IMR-90 (cell line): ENCODE data around the gene ITSN1. TPM values are rescaled to one million over a fixed set of nuclear protein-coding genes. Genes with fewer than 3 reads are reported as not detected.
A peak's percentile ranks its signal among the peaks of the same experiment; 100 is the strongest.

Experiments
- ATAC-seq: fragments of 200-7000 bp; cut with Tn5 transposase; 2 replicates; pipeline ENCODE4 v1.9.1; 2020; ENCODE audit warnings: low read depth, mild to moderate bottlenecking, moderate library complexity
- BruUV-seq: library from RNA; stranded (reverse); fragments of 400-500 nt; replicated peaks from 2 replicates; lab custom pipeline; 2021; lab: Mats Ljungman, UMichigan
- CTCF ChIA-PET: fragments of 300-600 bp; formaldehyde crosslinking; extraction: SDS; loops from one replicate; lab custom pipeline; 2021; ENCODE audit warnings: antibody characterized with exemption; lab: Yijun Ruan, JAX
- POLR2A ChIA-PET: fragments of 300-600 bp; sonication (Branson Sonifier 250); formaldehyde crosslinking; loops from one replicate; lab custom pipeline; 2022; ENCODE audit warnings: antibody characterized with exemption; ENCODE audit not compliant: unreplicated experiment; lab: Charles Lee
- DNase-seq: peaks from one replicate; pipeline ENCODE4 v3.0.0; 2013
- H2AFZ ChIP-seq: replicated peaks from 2 replicates; pipeline ENCODE3; 2013; ENCODE audit warnings: low read length, mild to moderate bottlenecking; ENCODE audit not compliant: poor library complexity
- H2AK5ac ChIP-seq: 2 replicates; pipeline ENCODE4 v1.6.1; 2013; ENCODE audit warnings: low read depth, low read length, inconsistent platforms
- H2AK9ac ChIP-seq: replicated peaks from 2 replicates; pipeline ENCODE3; 2013; ENCODE audit warnings: mild to moderate bottlenecking, low read depth, low read length, moderate library complexity; ENCODE audit not compliant: poor library complexity
- H2BK120ac ChIP-seq: 2 replicates; pipeline ENCODE4 v1.6.1; 2013; ENCODE audit warnings: low read depth, low read length, inconsistent platforms
- H2BK15ac ChIP-seq: 3 replicates; pipeline ENCODE4 v1.6.1; 2013; ENCODE audit warnings: low read depth, low read length, inconsistent platforms
- H2BK20ac ChIP-seq: 2 replicates; pipeline ENCODE4 v1.6.1; 2013; ENCODE audit warnings: low read depth, mild to moderate bottlenecking, inconsistent platforms, low read length, moderate library complexity
- H2BK5ac ChIP-seq: 2 replicates; pipeline ENCODE4 v1.6.1; 2013; ENCODE audit warnings: mild to moderate bottlenecking, low read depth, low read length, inconsistent platforms; ENCODE audit not compliant: poor library complexity, severe bottlenecking
- H3K14ac ChIP-seq: replicated peaks from 2 replicates; pipeline ENCODE4 v1.6.1; 2013; ENCODE audit warnings: low read depth, low read length, inconsistent platforms
- H3K18ac ChIP-seq: 2 replicates; pipeline ENCODE4 v1.6.1; 2013; ENCODE audit warnings: low read depth, low read length, control low read depth
- H3K23ac ChIP-seq: 2 replicates; pipeline ENCODE4 v1.6.1; 2013; ENCODE audit warnings: low read depth, low read length, inconsistent platforms
- H3K27ac ChIP-seq: 2 replicates; pipeline ENCODE4 v1.5.1; 2013; ENCODE audit warnings: mild to moderate bottlenecking, control low read depth, low read length; ENCODE audit not compliant: insufficient read depth
- H3K27me3 ChIP-seq: 2 replicates; pipeline ENCODE4 v1.6.1; 2013; ENCODE audit warnings: low read length; ENCODE audit not compliant: control insufficient read depth, insufficient read depth
- H3K36me3 ChIP-seq: 2 replicates; pipeline ENCODE4 v1.6.1; 2013; ENCODE audit warnings: low read length, mixed read lengths; ENCODE audit not compliant: control insufficient read depth, insufficient read depth
- H3K4ac ChIP-seq: 2 replicates; pipeline ENCODE4 v1.6.1; 2013; ENCODE audit warnings: low read depth, low read length, inconsistent platforms
- H3K4me1 ChIP-seq: 2 replicates; pipeline ENCODE4 v1.6.1; 2013; ENCODE audit warnings: low read length, mixed read lengths; ENCODE audit not compliant: control insufficient read depth, insufficient read depth
- H3K4me2 ChIP-seq: 2 replicates; pipeline ENCODE4 v1.6.1; 2013; ENCODE audit warnings: low read depth, mild to moderate bottlenecking, control low read depth, low read length, moderate library complexity
- H3K4me3 ChIP-seq: 2 replicates; pipeline ENCODE4 v1.5.1; 2013; ENCODE audit warnings: low read depth, mild to moderate bottlenecking, control low read depth, low read length, moderate library complexity; ENCODE audit not compliant: insufficient read depth
- H3K56ac ChIP-seq: 2 replicates; pipeline ENCODE4 v1.6.1; 2013; ENCODE audit warnings: low read length, inconsistent platforms; ENCODE audit not compliant: insufficient read depth; ENCODE audit errors: extremely low read depth
- H3K79me1 ChIP-seq, 2 experiments: 2 replicates each; pipeline ENCODE4 v1.6.1; 2013; ENCODE audit warnings: low read length in 2 of 2, inconsistent platforms in 1 of 2, low read depth in 1 of 2
- H3K9ac ChIP-seq: 2 replicates; pipeline ENCODE4 v1.6.1; 2013; ENCODE audit warnings: low read depth, low read length, control low read depth
- H3K9me1 ChIP-seq: 2 replicates; pipeline ENCODE4 v1.6.1; 2013; ENCODE audit warnings: low read length, inconsistent platforms; ENCODE audit not compliant: insufficient read depth
- H3K9me3 ChIP-seq: 2 replicates; pipeline ENCODE4 v1.6.1; 2013; ENCODE audit warnings: low read length; ENCODE audit not compliant: control insufficient read depth, insufficient read depth
- H4K20me1 ChIP-seq: 2 replicates; pipeline ENCODE4 v1.6.1; 2013; ENCODE audit warnings: low read length, inconsistent platforms; ENCODE audit not compliant: insufficient read depth
- H4K5ac ChIP-seq: 2 replicates; pipeline ENCODE4 v1.6.1; 2013; ENCODE audit warnings: mild to moderate bottlenecking, low read depth, low read length, control low read depth
- H4K8ac ChIP-seq, 2 experiments: 2 replicates each; pipeline ENCODE4 v1.6.1; 2013; ENCODE audit warnings: low read depth in 2 of 2, low read length in 2 of 2, control low read depth in 1 of 2, inconsistent platforms in 1 of 2
- H4K91ac ChIP-seq: 2 replicates; pipeline ENCODE4 v1.6.1; 2013; ENCODE audit warnings: low read depth, low read length, inconsistent platforms; ENCODE audit not compliant: insufficient read depth
- CTCF ChIP-seq: conservative IDR thresholded peaks from 2 replicates; pipeline ENCODE4 v1.5.1; 2012; ENCODE audit warnings: mild to moderate bottlenecking, low read depth, low read length, improper control_type of control experiment
- MAFK ChIP-seq: IDR thresholded peaks from 2 replicates; pipeline ENCODE4 v1.6.1; 2012; ENCODE audit warnings: low read depth, low read length, improper control_type of control experiment
- POLR2A ChIP-seq: IDR thresholded peaks from 2 replicates; pipeline ENCODE4 v1.6.1; 2012; ENCODE audit warnings: mild to moderate bottlenecking, low read depth, low read length
- USF2 ChIP-seq: fragments of 150-350 bp; IDR thresholded peaks from 2 replicates; pipeline ENCODE4 v1.6.1; 2017; ENCODE audit warnings: mild to moderate bottlenecking, antibody characterized with exemption, low read length, low read depth
- WGBS, 2 experiments: methylation state at CpG; one replicate each; pipeline versions ENCODE4 v1.1.5 to v1.1.7; 2013; ENCODE audit warnings: missing lambda C conversion rate in 2 of 2; ENCODE audit not compliant: insufficient read length in 1 of 2; ENCODE audit errors: extremely low coverage in 2 of 2; 5-methylcytosine and 5-hydroxymethylcytosine counted together
- dilution Hi-C: fragments of 300-500 bp; cut with HindIII; formaldehyde crosslinking; loops from one replicate; pipeline ENCODE4 v1.14.3; 2018; ENCODE audit warnings: low sequenced_read_pairs; ENCODE audit not compliant: unreplicated experiment
- in situ Hi-C: fragments of 300-500 bp; cut with MboI; formaldehyde crosslinking; loops from 3 replicates; pipeline ENCODE4 v1.14.3; 2019; ENCODE audit warnings: low sequenced_read_pairs, inconsistent platforms, mixed read lengths
- intact Hi-C: fragments of 100-400 bp; cut with micrococcal nuclease; formaldehyde crosslinking; loops from 2 replicates; pipeline ENCODE4 v1.10.0; 2022
- polyA plus RNA-seq, 3 experiments: library from polyadenylated mRNA; depleted of rRNA; stranded (reverse); fragments of >200 nt; gene quantifications; 2 replicates each; pipeline ENCODE4 v1.2.3, GENCODE V29; 2012; ENCODE audit warnings: low replicate concordance in 1 of 3
- total RNA-seq: library from RNA; depleted of rRNA; stranded (reverse); fragments of >200 nt; gene quantifications from 2 replicates; pipeline ENCODE4 v1.2.3, GENCODE V29; 2012

Gene ITSN1
- total and polyA plus RNA-seq, 2 of the 4 experiments (the other 2 are of a cell fraction), result 45.4 to 62.0 TPM

GRCh38 chr21:33651965-33652680, 9.8 kb downstream of the ITSN1 start:
- Histone ChIP-seq H3K36me3 (no peaks in the 10 kb centered on the region; the same call in 1 of the 2 replicates), H3K4me2 (no peak overlapping the region), H2BK15ac (no peak overlapping the region), H3K23ac (0 out of 2 replicates have a peak overlapping the region, but pooled peaks have one; percentile 4), H2AK9ac (no peak overlapping the region), H4K8ac (no peak overlapping the region), H3K56ac (no peak overlapping the region), H2AK5ac (no peak overlapping the region), H3K18ac (no peak overlapping the region), H3K9ac (no peak overlapping the region), H4K5ac (no peak overlapping the region), H4K91ac (no peak overlapping the region), H2BK5ac (no peak overlapping the region), H3K4me3 (no peak overlapping the region), H3K14ac (no peak overlapping the region), H3K79me1 (peaks cover 32 to 71% of the 10 kb centered on the region in 2 experiments), H3K27ac (no peak overlapping the region), H3K4me1 (peaks cover 9% of the 10 kb centered on the region), H3K9me1 (peaks cover 14% of the 10 kb centered on the region), H2AFZ (no peak overlapping the region), H3K9me3 (no peaks in the 10 kb centered on the region), H2BK120ac (no peak overlapping the region), H4K20me1 (peaks cover 33% of the 10 kb centered on the region; the same call in 1 of the 2 replicates), H2BK20ac (no peak overlapping the region), H3K4ac (no peak overlapping the region; the same call in 1 of the 2 replicates), H3K27me3 (no peaks in the 10 kb centered on the region)
- WGBS, 2 experiments, result no CpG with 5 or more reads among the region's 8 CpGs
- TF ChIP-seq MAFK, result peak; percentile 61
- no peak for TF ChIP-seq USF2
- no peak for TF ChIP-seq CTCF
- TF ChIP-seq POLR2A, result no peak
- no peak for DNase-seq
- no peak for ATAC-seq
- BruUV-seq, result no TSS peak
- ChIA-PET POLR2A (no interaction called here), CTCF (interaction anchor here (1.0 kb wide), 1 partner anchor 243 kb away, joined by 6 read pairs; no protein-coding TSS in a partner anchor)
- in situ Hi-C loops (no loop called here), dilution Hi-C loops (no loop called here), intact Hi-C loops (no loop called here)
